Epidermal melanocyte (primary cell): ENCODE data around the gene CLEC16A.
"Not testable (repeated sequence)": the region's sequence is repeated elsewhere in the genome, so short reads cannot be mapped to it uniquely, and the experiment has no call there.

Experiments
- DNase-seq: peaks from one replicate; pipeline ENCODE4 v3.0.0; 2011; ENCODE audit warnings: low spot score; ENCODE audit not compliant: insufficient read length

CLEC16A gene

DNA sequence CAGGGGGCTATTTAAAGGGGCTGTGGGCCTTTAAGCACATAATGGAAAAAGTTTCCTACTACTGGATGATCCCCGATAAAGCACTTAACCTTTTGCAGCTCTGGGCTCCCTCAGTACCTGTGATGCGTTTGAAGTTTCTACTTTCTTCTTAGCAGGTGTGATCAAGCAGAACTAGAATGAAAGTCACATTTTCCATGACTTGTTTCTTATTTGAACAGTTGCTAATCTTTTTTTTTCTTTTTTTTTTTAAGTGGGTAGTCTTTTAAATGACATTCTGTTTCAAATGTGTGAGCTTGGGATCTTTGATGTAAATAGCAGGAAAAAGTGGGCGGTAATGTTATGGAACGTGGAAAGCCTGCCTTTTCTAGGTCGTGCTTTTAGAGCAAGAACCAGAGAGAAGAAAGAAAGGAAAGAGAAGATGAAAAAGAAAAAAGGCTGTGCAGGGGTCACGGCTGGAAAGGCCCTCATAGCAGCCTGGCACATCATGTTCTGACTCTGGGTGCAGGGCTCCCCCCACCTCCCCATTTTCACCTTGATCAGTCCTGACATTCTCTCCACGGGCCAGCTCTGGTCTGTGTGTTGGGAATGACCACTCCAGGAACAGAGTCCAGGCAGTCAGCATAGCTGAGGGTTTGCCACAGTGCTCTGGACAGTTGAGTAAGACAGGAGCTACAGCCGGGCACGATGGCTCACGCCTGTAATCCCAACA lies 150.6 kb downstream of the CLEC16A start:
- no peak for DNase-seq

DNA sequence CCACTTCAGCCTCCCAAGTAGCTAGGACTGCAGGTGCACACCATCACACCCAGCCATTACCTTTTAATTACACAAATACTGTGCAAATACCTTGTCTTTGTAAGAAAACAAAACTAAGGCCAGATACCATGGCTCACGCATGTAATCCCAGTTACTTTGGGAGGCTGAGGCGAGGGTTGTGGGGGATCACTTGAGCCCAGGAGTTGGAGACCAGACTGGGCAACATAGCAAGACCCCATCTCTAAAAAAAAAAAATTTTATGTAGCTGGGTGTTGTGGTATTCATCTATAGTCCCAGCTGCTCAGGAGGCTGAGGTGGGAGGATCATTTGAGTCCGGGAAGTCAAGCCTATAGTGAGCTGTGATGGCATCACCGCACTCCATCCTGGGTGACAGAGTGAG lies 151.6 kb downstream of the CLEC16A start:
- no peak for DNase-seq

DNA sequence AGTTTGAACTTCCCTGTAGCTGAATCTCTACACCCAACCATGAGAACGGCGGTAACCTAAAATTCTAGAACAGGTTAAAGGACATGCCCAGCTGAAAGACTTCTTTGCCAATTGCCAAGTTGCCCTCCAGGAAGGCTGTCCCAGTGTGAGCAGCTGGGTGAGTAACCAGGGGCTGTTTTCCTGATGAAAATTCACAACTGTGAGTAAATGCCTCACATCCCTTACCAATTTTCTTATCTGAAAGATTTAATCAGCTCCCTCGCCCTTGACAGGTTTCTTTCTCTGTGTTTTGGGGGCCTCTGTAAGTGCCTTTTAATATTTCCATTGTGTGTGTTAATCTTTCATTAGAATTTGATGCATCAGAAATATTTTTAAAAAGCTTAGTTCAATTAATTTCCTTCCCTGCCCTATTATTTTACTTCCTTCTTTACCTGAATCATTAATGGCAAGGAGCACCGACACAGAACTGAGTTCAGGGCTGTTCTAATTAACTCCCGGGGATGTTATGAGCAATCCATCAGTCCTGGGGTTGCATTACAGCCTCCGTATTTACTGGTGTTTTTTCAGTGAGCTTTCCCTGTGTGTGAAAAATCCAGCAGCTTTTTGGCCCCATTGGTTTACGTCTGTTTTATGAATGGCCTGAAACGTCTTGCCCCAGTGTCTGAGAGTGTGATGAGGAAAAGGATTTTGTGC lies 152.9 kb downstream of the CLEC16A start:
- DNase-seq: no peak

DNA sequence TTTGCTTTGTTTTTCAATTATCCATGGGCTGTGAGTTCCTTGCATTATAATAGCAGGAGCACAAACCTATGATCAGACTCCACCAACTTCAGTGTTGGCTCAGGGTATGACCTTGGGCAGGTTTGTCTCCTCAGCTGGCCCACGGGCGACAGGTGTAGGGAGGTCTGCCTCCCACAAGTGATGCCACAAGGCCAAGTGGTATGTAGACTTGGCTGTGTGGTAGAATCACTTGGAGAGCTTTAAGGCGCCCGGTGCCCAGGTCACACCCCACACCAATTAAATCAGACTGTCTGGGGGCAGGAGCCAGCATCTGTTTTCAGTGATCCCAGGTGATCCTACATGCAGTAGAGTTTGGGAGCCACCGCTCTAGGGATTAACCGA lies 153.4 kb downstream of the CLEC16A start:
- no peak for DNase-seq

DNA sequence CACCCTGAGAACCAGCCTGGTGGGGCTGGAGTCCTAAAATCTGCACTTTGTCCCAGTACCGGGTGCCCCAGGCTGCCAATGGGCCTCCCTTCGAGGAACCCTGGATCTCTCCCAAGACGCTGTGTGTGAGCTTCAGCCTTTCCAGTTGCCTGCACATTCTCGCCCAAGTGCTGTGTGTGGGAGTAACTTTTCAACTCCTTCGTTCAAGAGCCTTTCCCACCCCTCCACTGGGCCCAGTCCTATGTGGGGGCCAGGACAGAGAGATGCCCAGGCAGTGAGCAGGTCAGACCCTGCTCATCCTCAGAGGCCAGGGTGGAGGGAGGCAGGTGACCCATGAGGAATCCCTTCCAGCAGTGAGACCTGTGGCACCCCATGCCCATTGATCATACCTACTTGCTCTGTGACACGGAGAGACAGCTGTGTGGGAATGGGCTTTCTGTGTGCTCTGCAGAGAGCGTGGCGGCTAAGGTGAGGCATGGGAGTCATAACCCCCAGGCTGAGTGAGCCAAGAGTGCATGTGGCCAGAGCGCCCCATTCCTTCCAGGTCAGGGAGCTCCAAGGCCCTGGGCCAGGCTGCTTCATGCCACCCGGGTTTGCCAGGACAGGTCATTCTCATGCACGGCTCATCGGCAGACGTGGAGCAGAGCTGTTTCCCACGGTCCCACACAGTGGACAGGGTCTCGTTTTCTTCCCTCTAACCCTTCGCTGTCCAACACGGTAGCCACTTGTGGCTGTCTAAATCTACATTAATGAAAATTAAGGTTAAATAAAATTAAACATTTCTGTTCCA lies 154.4 kb downstream of the CLEC16A start:
- DNase-seq: no peak

DNA sequence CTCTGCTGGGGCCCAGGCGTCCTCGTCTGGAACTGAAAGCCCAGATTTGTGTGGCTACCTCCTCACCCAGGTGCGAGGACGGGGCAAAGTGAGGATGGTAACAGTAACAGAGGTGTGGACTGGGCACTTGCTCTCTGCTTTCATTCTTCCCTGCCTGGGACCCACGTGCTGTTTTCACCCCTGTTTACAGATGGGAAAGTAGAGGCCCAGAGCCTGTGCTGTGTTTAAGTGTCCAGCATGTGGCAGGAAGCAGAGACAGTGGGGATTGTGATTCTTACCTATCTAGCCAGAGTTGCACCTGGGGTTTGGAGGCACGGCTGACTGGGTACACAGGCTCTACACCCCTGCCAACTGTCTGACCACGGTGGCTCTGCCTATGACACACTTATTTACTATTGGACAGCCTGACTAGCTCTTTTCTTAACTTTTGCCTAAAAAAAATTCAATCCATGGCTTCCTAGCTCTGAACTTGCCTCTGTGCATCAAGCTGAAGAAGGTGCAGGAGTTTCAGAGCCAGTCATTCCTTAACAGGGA lies 155.4 kb downstream of the CLEC16A start:
- DNase-seq: no peak

DNA sequence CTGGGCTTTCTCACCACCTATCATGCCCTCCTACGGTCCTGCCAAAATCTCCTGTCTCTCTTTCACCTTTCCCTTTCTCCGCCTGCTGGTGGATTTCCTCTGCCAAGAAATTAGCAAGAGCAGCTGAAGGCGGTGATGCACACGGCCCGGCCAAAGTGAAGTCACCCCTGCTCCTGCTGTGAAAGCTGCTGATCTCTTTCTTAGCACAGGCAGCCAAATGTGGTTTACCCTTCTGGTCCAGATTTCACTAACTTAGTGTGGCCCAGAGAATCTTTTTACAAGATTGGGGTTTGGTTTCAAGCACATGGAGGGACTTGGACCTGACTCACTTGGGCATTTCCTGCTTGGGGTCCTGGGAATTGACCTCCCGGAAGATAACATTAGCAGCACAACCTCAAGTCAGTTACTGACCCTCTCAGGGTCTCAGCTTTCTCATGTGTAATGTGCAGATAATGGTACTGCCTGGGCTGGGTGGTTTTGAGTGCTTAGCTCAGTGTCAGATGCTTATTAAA lies 155.9 kb downstream of the CLEC16A start:
- DNase-seq: no peak

DNA sequence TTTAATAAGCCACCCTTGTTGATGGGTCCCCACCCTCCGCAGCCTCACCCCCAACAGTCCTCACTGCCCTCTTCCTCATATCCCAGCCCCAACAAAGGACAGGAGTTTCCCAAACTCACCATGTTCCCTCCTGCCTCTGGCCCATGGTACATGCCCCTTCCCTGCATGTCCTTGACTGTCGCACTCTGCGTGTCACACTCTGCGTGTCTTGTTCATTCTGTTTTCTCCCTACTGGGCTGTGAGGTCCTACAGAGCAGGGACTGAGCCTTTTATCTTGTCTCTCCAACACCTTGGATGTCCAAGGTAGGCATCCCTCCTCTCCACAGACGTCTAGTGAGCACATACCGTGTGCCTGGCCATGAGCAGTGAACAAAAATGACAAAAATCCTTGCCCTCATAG lies 156.9 kb downstream of the CLEC16A start:
- no peak for DNase-seq

DNA sequence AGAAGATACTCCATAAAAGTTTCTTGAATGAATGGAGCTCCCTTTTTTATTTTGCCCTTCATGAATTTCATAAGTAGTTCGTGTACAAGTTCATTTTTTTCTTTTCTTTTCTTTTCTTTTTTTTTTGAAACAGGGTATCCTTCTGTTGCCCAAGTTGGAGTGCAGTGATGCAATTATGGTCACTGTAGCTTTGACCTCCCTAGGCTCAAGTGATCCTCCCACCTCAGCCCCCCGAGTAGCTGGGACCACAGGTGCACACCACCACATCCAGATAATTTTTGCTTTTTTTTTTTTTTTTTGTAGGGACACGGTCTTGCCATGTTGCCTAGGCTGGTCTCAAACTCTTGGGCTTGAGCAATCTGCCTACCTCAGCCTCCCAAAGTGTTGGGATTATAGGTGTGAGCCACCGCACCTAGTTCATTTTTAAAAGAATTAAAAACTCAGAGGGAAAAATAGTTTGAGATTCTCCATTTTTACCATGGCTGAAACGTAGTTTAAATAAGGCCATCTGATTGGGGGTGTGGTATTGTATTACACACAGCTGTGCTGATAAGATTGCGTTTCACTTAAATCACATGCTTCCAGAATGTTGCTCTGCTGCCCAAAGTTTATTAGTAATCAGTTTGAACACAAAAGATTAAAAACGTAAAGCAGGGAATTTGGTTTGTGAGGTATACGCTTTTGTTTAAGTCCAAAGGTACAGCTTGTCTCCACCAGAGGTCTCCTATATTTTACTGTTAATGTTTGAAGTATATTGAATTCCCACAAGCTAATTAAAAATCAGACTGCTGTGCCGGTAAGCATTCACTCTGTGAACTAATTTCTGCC lies 157.5 kb downstream of the CLEC16A start:
- no peak for DNase-seq

DNA sequence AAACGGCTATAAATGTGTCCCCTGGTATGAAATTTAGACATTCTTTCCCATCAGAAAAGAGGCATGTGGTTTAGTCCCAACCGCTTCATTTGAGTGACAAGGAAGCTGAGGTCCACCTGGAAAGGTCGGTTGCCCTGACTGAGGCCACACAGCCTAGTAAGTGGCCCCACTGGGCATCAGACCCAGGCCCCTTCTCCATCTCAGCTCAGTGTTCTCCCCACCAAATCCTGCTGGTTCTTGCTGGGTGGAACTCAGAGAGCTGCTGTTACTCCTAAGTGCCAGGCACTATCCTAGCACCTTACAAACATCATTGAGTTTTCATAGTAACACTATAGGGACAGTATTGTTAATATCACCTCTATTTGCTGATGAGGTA lies 158.1 kb downstream of the CLEC16A start:
- DNase-seq: no peak

DNA sequence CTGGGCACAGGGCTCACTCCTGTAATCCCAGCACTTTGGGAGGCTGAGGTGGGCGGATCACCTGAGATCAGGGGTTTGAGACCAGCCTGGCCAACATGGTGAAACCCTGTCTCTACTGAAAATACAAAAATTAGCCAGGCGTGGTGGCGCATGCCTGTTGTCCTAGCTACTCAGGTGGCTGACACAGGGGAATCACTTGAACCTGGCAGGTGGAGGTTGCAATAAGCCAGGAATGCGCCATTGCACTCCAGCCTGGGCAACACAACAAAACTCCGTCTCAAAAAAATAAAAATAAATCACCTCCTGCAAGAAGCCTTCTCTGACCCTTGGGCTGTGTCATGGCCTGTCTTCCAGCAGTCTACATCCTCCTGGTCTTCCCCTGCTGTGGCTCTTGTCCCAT lies 158.9 kb downstream of the CLEC16A start:
- DNase-seq: not testable (repeated sequence)

DNA sequence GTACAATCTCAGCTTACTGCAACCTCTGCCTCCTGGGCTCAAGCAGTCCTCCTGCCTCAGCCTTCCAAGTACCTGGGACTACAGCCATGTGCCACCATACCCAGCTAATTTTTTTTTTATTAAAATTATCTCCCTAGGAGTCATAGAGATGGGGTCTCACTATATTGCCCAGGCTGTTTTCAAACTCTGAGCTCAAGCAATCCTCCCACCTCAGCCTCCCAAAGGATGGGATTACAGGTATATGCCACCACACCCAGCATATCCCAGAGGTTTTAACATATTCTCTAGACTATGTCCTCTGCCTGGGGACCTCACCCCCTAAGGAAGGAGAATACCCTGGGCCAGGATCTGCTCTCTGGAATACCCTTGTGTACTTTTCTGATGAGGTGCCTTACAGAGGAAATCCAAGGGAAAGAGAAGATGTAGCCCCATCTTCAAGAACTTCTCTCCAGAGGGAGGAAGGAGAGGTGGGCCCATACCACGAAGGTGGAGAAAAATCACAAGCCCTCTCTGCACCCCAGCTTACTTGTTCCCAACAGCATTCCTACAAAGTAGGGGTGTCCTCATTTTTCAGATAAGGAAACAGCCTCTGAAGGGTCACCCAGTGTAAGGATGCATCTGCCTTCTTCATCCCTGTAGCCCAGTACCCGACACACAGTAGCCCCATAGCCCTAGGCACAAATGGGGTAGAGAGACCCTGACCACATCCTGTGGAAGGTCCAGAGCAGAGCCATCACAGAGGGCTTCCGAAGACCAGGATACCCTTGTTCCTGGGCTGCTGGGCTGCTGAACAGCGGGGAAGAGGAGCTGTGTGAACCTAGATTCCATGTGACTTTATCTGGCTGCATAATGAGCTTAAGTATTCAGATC lies 160.0 kb downstream of the CLEC16A start:
- no peak for DNase-seq

DNA sequence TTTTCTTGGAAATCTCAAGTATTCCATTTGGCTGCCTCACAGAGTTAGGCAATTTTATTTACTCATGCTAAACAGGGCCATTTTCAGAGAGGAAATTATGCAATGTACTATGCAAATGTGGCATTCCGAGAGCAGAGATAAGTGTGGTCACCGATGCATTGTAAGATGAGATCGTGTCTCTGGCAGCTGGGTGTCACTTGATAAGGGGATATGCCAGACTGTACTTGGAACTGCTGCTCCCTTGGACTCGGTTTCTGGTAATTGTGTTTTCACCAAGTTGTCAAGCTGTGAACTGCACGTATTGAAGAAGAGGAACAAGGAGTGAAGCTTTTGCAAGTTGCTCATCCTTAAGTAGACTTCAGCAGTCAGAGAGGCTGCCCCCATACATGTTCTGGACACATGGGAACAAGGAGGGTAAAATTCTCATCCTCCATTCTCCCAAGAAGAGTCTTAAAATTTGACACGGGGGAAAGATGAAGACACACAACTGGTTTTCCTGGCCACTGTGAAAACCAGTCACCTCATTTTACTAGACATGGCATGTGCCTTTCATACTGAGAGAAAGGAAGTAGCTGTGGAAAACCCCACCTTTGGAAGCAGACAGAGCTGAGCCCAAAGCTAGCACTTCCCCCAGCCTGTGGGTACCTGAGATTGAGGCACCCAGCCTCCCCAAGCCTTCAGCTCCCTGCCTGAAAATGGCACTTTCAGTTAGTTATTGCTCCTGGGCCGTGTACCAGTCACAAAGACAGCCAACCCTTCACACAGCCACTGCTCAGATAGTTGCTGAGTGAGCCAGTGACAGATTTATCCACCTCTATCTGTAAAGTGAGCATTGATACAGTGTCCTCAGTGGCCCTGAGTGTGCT lies 160.9 kb downstream of the CLEC16A start:
- DNase-seq: peak; percentile 58

DNA sequence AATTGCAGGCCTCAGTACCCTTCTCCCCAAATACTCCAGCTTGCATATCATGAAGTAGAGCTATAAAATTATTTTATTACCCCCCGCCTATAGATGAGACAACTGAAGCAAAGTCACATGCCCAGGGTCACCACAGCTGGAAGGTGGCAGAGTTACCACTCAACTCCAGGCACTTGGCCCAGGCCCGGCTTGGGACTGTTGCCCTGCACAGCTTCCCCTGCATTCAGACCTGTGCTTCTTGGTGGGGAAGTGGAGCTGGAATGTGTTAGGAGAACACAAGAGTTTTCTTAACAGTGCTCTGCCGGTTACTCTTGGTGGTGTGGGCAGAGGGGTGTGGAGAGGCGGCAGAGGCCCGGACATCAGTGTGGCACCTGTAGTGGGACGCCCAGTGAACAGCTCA lies 162.4 kb downstream of the CLEC16A start:
- no peak for DNase-seq

DNA sequence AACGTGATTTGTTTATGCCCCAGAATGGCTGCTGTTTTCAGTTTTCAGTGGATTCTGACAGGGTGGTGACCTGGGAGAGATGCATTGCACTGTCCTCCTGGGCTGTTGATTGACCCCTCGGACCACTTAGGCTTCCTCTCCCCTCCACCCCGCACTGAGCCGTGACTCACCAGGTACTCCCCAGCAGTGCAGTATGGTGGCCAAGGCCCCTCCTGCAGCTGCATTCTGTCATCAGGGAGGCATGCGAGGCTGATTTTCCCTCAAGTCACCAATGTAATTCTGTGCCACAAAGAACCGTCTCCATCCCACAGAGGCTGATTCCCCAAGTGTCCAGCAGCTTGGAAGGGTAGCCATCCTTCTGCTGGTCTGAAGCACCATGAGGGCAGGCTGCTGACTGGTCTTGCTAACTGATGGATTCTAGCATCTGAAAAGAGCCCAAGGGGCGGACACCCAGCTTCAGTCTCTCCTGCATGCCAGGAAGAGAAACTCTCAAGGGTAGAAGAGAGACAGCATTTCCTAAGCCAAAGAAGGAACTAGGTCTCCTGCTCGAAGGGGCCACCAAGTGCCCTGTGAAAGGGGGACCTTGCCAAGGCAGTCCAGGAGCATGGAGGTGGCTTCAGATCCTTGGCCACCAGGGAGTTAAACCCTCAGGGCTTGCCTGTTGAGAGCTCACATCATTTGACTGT lies 163.6 kb downstream of the CLEC16A start:
- DNase-seq: no peak

DNA sequence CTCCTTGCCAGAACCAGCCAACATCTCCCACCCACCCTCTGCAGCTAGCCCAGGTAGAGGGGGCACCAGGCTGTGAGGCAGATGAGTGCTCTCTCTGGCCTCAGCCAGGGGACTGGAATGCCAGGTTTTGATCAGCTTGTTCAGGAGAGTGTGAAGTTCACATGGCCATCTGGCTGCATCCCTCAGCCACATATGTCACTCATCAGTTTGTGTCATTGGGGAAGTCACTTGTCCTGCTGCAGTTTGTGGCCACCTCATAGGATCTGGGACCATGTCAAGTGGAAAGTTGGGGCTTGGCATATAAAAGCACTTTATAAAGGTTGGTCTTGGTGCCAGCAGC lies 164.1 kb downstream of the CLEC16A start:
- DNase-seq: no peak

DNA sequence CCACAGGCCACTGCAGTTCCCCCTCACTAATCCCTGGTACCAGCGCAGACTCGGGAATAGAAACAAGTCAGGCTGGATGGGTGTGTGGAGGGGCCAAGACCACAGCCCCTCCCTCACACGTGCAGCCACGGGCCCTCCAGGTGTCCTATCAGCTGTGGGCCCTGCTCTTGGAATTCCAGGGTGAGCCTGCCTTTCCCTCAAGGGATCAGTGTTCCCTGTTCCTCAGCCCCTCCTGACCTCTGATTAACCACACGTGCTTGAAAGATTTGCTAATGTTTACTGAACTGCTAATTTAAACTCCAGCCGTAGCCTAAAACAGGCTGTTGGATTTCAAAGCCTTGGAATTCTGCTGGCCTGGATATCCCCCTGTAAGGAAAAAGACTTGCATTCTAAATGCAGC lies 165.2 kb downstream of the CLEC16A start:
- DNase-seq: no peak

DNA sequence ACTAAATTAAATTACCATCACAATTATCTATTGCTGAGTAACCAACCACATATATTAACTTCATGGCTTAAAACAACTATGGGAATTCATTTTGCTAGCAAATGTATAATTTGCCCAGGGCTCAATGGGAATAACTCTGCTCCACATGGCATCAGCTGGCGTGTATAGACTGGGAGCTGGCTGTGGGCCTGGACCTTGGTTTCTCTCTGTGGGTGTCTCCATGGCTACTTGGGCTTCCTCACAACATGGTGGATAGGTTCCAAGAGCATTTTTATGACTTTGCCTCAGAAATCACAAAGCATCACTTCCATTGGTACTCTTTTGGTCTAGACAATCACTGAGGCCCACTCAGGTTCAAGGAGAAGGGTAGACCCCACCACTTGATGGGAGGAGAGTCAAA lies 166.8 kb downstream of the CLEC16A start:
- DNase-seq: no peak
